Measurements from ENCODE around the gene PHF2.
"Not testable (repeated sequence)": the region's sequence is repeated elsewhere in the genome, so short reads cannot be mapped to it uniquely, and the experiment has no call there.

PHF2 gene

DNA sequence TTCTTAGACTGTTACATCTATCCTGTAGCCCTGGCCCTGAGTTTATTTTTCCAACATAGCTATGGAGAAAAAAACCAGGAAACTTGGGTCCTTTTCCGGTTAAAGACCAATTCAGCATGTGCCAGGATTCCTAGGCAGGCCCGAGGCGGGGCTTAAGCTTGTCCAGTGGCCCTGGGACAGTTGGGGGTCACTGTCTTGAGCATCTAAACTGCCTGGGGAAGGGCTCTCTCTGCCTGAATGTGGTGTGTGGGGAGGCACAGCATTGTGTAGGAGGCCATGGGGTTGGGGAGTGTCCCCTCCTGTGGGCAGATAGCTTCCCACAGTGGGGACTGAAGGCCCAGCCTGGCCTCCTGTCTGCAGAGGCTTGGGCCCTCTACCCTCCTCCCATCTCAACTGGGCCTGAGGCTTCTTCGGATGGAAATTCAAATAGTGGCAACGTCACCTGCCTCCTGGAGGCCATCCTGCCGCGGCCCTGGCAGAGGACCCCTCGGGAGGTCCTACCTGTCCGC, 88.8 kb downstream of the PHF2 start:
- no peak overlapping the region for H3K4me3 ChIP-seq (ENCODE audit: low read depth, low read length)
- TF ChIP-seq CTCF (IDR thresholded peaks at IDR 0.05; ENCODE audit: low read depth, low read length, missing control alignments): no peak
- no peak for DNase-seq (ENCODE audit: low read depth)

- H3K4me3 ChIP-seq (ENCODE audit: low read depth, low read length): no peak overlapping the region
- no peak for TF ChIP-seq CTCF (IDR thresholded peaks at IDR 0.05; ENCODE audit: low read depth, low read length, missing control alignments)
- no peak for DNase-seq (ENCODE audit: low read depth)
Measured at GRCh38 chr9:93665637-93666438, 89.5 kb downstream of the PHF2 start.

GRCh38 chr9:93666439-93666784, 90.0 kb downstream of the PHF2 start:
- DNase-seq (ENCODE audit: low read depth); H3K4me3 ChIP-seq (ENCODE audit: low read depth, low read length): not testable (repeated sequence)

- H3K4me3 ChIP-seq (ENCODE audit: low read depth, low read length): no peak overlapping the region
- no peak for TF ChIP-seq CTCF (IDR thresholded peaks at IDR 0.05; ENCODE audit: low read depth, low read length, missing control alignments)
- DNase-seq (ENCODE audit: low read depth): no peak
Measured at GRCh38 chr9:93667006-93667405, 90.6 kb downstream of the PHF2 start.

DNA sequence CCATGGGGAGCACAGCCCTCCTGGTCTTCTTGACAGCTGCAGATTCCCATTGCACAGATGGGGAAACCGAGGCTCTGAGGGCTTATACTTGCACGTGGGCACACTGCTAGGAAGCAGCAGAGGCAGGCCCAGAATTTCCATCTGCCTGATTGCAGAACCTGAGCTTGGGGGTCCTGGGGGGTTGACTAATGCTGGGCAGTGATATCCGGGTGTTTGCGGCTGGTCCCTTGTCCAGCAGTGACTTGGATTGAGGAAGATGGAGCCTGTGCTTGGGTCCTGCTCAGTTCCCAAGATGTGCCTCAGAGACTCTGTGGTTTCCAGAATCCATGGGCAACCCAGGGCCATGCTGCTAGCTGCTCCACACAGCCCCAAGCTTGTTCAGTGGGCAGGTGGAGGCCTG, 91.2 kb downstream of the PHF2 start:
- H3K4me3 ChIP-seq (ENCODE audit: low read depth, low read length): no peak overlapping the region
- TF ChIP-seq CTCF (IDR thresholded peaks at IDR 0.05; ENCODE audit: low read depth, low read length, missing control alignments): no peak
- DNase-seq (ENCODE audit: low read depth): no peak

- no peak for DNase-seq (ENCODE audit: low read depth)
- no peak overlapping the region for H3K4me3 ChIP-seq (ENCODE audit: low read depth, low read length)
- TF ChIP-seq CTCF (IDR thresholded peaks at IDR 0.05; ENCODE audit: low read depth, low read length, missing control alignments): no peak
Measured at GRCh38 chr9:93668261-93668871, 92.0 kb downstream of the PHF2 start.

DNA sequence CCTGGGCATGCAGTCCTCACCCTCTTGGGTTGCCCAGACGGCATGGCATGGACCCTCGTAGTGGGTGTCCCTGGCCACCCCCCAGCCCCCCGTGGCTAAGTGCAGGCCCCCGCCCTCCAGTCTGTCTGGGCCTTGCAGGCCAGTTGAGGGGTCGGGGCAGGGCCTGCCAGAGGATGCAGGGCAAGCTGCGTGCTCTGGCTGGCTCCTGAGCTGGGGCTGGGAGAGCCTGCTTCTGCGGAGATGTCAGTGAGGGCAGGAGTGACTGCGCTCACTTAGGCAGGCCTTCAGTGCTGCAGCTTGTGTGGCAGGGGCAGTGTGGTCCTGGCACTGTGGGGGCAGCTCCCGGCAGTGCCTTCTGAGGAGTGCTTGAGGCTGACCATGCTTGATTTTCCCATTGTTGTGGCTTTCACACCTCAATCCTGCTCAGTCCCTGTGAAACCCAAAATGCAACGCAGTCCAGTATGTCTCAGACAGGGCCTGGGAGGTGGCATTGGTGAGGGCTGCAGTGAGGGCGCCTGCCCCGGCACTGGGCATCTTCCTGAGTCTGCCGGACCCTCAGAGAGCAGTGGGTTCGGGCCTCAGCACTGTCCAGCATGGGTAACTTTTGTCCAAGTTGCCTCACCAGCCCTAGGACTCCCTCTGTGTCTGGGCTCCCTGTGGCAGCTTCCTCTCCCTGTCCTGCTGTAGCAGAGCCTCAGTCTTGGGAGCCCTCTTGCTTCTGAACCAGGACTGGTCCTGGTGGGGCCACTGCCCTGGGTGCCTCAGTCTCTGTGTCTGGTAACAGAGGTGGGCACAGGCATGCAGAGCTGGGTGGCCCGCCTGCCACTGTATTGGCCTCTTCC, 93.0 kb downstream of the PHF2 start:
- H3K4me3 ChIP-seq (ENCODE audit: low read depth, low read length): no peak overlapping the region
- TF ChIP-seq CTCF (IDR thresholded peaks at IDR 0.05; ENCODE audit: low read depth, low read length, missing control alignments): no peak
- DNase-seq (ENCODE audit: low read depth): no peak

Data from GM12864 (cell line).